Nephron (organoid): Measurements from ENCODE around the gene SCYGR2.

ENCODE experiments used
- H3K27ac Mint-ChIP-seq, 3 experiments: 2 replicates each; pipeline ENCODE4 v1.8.0; 2020; ENCODE audit warnings: mixed read lengths in 3 of 3, mild to moderate bottlenecking in 2 of 3, moderate library complexity in 1 of 3
- H3K27me3 Mint-ChIP-seq: 2 replicates; pipeline ENCODE4 v1.8.0; 2021; ENCODE audit warnings: low read depth, mild to moderate bottlenecking, moderate library complexity, mixed read lengths
- H3K36me3 Mint-ChIP-seq: 2 replicates; pipeline ENCODE4 v1.8.0; 2020; ENCODE audit warnings: low read depth, mixed read lengths
- H3K4me1 Mint-ChIP-seq: 2 replicates; pipeline ENCODE4 v1.8.0; 2020; ENCODE audit warnings: mixed read lengths
- H3K4me3 Mint-ChIP-seq, 3 experiments: 2 replicates each; pipeline ENCODE4 v1.8.0; 2020; ENCODE audit warnings: mild to moderate bottlenecking in 3 of 3, mixed read lengths in 3 of 3, moderate library complexity in 2 of 3
- H3K9me3 Mint-ChIP-seq: 2 replicates; pipeline ENCODE4 v1.8.0; 2020; ENCODE audit warnings: mixed read lengths
- TF ChIP-seq, protein P1 (sequence below), 3 experiments: fragments of 200-600 bp; sonication (generic); IDR thresholded peaks; one replicate each; pipeline ENCODE4 v1.5.0; 2021; ENCODE audit warnings: antibody characterized with exemption in 3 of 3; ENCODE audit not compliant: unreplicated experiment in 3 of 3

The SCYGR2 gene

DNA sequence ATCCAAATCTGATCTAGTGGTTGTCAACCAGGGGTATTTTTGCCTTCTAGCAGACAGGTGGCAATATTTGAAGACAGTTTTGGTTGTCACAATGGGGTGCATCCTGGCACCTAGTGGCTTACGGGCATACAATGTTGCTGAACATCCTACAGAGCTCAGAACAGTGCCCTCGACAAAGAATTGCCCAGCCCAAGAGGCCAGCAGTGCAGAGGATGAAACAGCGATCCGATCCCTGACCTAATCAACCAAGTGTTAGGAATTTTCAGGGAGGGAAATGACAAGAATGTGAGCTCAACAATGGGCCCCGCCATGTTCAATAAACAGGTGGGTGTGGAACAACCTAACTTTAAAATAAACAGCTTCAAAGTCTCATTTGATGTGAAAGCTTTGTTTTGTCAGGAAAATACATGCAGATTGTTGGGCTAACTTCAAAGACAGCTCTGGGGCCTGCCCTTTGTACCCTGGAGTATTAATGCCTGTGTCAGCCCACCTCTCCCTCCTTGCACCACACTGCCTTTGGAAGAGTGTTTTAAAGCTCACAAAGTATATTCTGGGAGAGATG, 45.4 kb downstream of the SCYGR2 start:
- no peaks in the 10 kb centered on the region for H3K27me3 Mint-ChIP-seq
- no peaks in the 10 kb centered on the region for H3K4me1 Mint-ChIP-seq
- TF ChIP-seq, protein P1, sequence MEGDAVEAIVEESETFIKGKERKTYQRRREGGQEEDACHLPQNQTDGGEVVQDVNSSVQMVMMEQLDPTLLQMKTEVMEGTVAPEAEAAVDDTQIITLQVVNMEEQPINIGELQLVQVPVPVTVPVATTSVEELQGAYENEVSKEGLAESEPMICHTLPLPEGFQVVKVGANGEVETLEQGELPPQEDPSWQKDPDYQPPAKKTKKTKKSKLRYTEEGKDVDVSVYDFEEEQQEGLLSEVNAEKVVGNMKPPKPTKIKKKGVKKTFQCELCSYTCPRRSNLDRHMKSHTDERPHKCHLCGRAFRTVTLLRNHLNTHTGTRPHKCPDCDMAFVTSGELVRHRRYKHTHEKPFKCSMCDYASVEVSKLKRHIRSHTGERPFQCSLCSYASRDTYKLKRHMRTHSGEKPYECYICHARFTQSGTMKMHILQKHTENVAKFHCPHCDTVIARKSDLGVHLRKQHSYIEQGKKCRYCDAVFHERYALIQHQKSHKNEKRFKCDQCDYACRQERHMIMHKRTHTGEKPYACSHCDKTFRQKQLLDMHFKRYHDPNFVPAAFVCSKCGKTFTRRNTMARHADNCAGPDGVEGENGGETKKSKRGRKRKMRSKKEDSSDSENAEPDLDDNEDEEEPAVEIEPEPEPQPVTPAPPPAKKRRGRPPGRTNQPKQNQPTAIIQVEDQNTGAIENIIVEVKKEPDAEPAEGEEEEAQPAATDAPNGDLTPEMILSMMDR (IDR thresholded peaks at IDR 0.05; ENCODE audit: unreplicated experiment in 3 of 3): no peak
- no peak overlapping the region for H3K27ac Mint-ChIP-seq
- H3K36me3 Mint-ChIP-seq: no peaks in the 10 kb centered on the region
- H3K9me3 Mint-ChIP-seq: no peaks in the 10 kb centered on the region
- no peak overlapping the region for H3K4me3 Mint-ChIP-seq
